Measurements from ENCODE around the gene BRF1.

DNA sequence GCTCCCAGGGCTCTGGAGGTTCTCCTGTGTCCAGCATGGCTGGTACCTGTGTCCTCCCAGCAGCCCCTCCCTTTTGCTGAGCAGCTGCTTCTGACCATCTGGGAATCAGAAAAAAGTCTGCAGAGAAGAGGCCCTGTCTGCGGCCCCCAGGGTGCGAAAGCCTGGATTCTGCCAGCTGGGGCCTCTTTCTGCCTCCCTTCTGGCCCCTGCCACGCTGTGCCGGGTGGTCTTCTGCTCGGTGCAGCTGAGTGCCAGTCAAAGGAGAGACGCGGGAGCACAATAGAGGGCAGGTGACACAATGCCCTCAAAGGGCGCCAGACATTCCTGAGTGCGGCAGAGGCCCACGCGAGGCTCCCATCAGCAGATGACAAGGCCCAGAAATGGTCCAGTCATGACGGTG, 39.8 kb downstream of the BRF1 start:
- TF ChIP-seq CTCF (conservative IDR thresholded peaks at IDR 0.05; ENCODE audit: low read length) (no peak), EZH2phosphoT487 (IDR thresholded peaks at IDR 0.05; ENCODE audit: borderline replicate concordance) (no peak)
